ENCODE results near the gene CASP7.

DNA sequence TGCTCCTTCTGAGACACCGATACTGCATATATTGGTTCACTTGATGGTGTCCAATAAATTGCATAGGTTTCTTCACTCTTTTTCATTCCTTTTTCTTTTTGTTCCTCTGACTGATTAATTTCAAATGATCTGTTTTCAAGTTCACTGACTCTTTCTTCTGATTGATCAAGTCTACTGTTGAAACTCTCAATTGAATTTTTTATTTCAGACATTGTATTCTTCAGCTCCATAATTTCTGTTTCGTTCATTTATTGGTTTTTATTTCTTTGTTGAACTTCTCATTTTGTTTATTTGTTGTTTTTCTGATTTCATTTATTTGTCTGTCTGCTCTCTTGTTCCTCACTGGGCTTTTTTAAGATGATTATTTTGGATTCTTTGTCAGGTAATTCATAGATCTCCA, 13.6 kb downstream of the CASP7 start:
- TF ChIP-seq, protein P1, sequence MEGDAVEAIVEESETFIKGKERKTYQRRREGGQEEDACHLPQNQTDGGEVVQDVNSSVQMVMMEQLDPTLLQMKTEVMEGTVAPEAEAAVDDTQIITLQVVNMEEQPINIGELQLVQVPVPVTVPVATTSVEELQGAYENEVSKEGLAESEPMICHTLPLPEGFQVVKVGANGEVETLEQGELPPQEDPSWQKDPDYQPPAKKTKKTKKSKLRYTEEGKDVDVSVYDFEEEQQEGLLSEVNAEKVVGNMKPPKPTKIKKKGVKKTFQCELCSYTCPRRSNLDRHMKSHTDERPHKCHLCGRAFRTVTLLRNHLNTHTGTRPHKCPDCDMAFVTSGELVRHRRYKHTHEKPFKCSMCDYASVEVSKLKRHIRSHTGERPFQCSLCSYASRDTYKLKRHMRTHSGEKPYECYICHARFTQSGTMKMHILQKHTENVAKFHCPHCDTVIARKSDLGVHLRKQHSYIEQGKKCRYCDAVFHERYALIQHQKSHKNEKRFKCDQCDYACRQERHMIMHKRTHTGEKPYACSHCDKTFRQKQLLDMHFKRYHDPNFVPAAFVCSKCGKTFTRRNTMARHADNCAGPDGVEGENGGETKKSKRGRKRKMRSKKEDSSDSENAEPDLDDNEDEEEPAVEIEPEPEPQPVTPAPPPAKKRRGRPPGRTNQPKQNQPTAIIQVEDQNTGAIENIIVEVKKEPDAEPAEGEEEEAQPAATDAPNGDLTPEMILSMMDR (IDR thresholded peaks at IDR 0.05), result no peak
- TF ChIP-seq POLR2A (IDR thresholded peaks at IDR 0.05), result no peak
